IPS-18a (cell line): ENCODE results near the gene VSX2.

Experiments used
- H3K27ac ChIP-seq: one replicate; pipeline ENCODE4 v1.5.1; 2013; ENCODE audit warnings: low read length
- H3K27me3 ChIP-seq: one replicate; pipeline ENCODE4 v1.6.1; 2013; ENCODE audit warnings: mild to moderate bottlenecking, low read length; ENCODE audit not compliant: control insufficient read depth, insufficient read depth
- H3K36me3 ChIP-seq: one replicate; pipeline ENCODE4 v1.6.1; 2013; ENCODE audit warnings: low read depth, low read length; ENCODE audit not compliant: control insufficient read depth
- H3K4me1 ChIP-seq: one replicate; pipeline ENCODE4 v1.6.1; 2013; ENCODE audit warnings: low read depth, low read length; ENCODE audit not compliant: control insufficient read depth
- H3K4me3 ChIP-seq: one replicate; pipeline ENCODE4 v1.5.1; 2013; ENCODE audit warnings: low read length
- H3K9ac ChIP-seq: one replicate; pipeline ENCODE4 v1.6.1; 2013; ENCODE audit warnings: mild to moderate bottlenecking, low read length, moderate library complexity
- H3K9me3 ChIP-seq: one replicate; pipeline ENCODE4 v1.6.1; 2013; ENCODE audit warnings: low read depth, low read length; ENCODE audit not compliant: control insufficient read depth

Gene VSX2

DNA sequence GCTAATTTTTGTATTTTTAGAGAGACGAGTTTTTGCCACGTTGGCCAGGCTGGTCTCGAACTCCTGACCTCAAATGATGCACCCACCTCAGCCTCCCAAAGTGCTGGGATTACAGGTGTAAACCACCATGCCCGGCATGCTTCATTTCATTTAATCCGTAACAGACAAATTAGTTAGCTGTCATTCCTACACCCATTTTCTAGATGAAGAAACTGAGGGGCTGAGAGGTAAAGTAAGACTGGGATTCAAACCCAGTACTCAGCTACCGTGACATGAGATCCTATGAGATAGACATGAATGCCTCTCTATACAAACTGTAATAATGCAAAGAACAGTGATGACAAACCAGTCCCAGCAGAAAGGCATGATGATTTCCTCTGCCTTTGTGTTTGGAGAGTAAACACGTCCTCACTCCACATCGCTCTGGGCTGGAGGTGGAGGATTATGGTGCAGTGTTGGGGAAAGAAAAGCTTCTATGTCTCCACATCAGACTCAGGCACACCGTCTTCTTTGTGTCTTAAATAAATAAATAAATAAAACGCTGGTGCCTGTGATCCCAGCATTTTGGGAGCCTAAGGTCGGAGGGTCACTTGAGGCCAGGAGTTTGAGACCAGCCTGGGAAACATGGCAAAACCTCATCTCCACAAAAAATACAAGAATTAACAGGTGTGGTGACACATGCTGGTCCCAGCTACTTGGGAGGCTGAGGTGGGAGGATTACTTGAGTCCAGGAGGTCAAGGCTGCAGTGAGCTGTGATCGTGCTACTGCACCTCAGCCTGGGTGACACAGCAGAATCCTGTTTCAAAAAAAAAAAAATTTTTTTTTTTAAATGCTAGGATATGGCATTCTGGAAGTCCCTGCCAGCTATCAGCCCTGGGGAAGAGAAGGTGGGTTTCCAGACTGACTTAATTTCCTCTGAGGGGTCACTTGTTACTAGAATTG, 10.5 kb downstream of the VSX2 start:
- H3K36me3 ChIP-seq, result no peaks in the 10 kb centered on the region
- H3K4me3 ChIP-seq, result no peak overlapping the region
- H3K9me3 ChIP-seq, result no peaks in the 10 kb centered on the region
- H3K27me3 ChIP-seq, result peaks cover 16% of the 10 kb centered on the region
- no peaks in the 10 kb centered on the region for H3K4me1 ChIP-seq
- H3K9ac ChIP-seq, result no peak overlapping the region
- no peak overlapping the region for H3K27ac ChIP-seq

DNA sequence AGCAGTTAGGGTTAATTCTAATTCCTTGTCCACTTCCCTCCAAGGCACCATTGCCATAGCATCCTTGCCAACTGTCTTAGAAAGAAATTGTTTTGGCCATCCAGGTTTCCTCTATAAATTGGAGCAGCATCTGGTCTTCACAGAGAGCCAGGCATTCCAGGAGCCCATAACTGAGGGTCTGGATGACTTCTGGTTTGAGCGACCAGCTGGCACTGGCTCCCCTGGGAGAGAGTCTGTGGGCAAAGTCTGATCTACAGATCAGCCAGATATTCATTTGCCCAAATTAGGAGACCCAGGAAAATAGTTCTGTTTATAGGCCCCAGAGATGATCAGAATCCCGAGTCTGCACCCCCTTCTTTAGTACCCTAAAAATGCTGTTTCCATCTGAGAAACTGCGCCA, 16.0 kb downstream of the VSX2 start:
- H3K4me1 ChIP-seq, result no peaks in the 10 kb centered on the region
- H3K27ac ChIP-seq, result no peak overlapping the region
- no peak overlapping the region for H3K9ac ChIP-seq
- no peaks in the 10 kb centered on the region for H3K9me3 ChIP-seq
- H3K27me3 ChIP-seq, result peaks cover 27% of the 10 kb centered on the region
- no peaks in the 10 kb centered on the region for H3K36me3 ChIP-seq
- no peak overlapping the region for H3K4me3 ChIP-seq

DNA sequence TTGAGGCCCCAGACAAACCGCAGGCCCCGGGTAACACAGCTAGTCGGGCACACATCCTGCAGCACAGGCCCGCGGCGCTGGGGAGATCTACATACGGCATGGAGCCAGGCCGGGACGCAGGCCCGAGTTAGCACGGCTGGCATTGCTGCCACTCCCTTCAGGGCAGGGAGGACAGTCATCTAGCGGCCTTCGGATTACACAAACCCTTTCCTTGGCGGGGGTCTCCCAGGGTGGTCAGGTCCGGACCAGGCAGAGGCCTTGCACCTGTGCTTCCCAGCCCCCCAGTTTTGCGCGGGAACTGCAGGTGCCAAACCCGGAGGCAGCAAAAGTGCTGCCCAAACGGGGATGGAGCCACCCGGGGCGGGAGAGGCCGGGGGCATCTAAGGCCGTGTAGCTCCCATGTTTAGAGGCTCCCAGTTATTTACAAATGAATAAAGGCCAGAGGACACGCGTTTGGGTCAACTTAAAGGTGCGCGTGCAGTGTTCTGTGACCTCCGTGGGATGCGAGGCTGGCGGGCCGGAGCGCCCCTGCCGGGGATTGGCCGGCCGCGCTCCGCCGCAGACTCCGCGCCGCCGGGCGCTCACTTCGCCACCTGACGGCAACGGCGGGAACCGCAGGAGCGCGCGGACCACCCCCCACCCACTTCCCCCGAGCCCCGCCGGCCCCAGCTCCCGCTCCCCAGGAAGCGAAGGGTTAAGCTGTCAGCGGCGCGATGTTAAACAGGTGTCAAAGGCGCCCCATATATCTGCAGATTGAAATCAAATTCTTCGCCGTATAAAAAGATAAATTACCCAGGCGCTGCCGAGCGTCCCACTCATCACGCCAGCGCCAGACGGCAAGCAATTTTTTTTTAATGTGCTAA, 18.1 kb downstream of the VSX2 start:
- Histone ChIP-seq H3K9me3 (no peaks in the 10 kb centered on the region), H3K27me3 (peaks cover 20% of the 10 kb centered on the region), H3K4me1 (no peaks in the 10 kb centered on the region), H3K9ac (no peak overlapping the region), H3K36me3 (no peaks in the 10 kb centered on the region), H3K27ac (no peak overlapping the region), H3K4me3 (peak overlapping the region; percentile 74)

DNA sequence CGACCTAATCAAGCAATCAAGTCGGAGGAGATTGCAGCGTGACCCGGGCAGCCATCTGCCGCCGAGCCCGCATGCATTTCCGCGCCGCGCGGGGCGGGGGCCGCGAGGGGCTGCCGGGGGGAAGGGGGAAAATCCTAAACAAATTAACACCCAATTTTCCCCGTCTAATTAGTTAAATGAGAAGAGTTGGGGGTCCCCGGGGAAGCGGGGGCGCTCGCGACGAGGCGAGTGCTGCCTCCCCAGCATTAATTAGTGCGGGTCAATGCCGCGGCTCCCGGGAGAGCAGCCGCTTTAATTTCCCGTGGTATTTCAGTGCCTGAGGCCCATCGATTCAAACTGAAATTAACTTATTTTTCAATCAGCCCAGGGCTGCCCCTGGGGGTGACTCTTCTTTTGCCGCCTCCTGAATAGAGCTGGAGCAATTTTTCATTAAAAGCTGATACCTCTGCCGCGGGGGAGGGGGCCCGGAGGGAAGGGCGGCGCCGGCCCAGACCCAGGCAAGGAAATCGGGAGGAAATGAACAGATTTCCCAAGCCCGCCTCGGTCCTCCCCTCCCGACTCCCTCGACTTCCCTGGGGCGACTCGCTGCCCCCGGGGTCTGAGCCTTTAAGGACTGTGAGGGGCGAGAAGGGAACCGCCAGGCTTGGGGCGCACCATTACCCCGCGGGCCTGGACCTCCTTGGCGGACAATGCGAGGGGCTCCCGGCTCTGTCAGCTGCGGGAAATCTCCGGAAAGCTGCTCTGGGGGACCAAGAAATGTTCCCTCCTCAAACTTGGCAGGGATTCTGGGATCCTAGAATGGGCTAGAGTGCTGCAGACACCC, 18.9 kb downstream of the VSX2 start:
- H3K36me3 ChIP-seq, result no peaks in the 10 kb centered on the region
- peak overlapping the region; percentile 74 for H3K4me3 ChIP-seq
- no peaks in the 10 kb centered on the region for H3K4me1 ChIP-seq
- H3K9me3 ChIP-seq, result no peaks in the 10 kb centered on the region
- H3K27ac ChIP-seq, result no peak overlapping the region
- no peak overlapping the region for H3K9ac ChIP-seq
- H3K27me3 ChIP-seq, result peaks cover 20% of the 10 kb centered on the region

GRCh38 chr14:74258764-74259035, 19.5 kb downstream of the VSX2 start:
- Histone ChIP-seq H3K27ac (no peak overlapping the region), H3K9ac (no peak overlapping the region), H3K4me3 (peak overlapping the region; percentile 74), H3K4me1 (no peaks in the 10 kb centered on the region), H3K27me3 (peaks cover 20% of the 10 kb centered on the region), H3K9me3 (no peaks in the 10 kb centered on the region), H3K36me3 (no peaks in the 10 kb centered on the region)

- H3K4me3 ChIP-seq, result no peak overlapping the region
- H3K9me3 ChIP-seq, result no peaks in the 10 kb centered on the region
- H3K36me3 ChIP-seq, result no peaks in the 10 kb centered on the region
- no peak overlapping the region for H3K27ac ChIP-seq
- no peaks in the 10 kb centered on the region for H3K4me1 ChIP-seq
- no peak overlapping the region for H3K9ac ChIP-seq
- H3K27me3 ChIP-seq, result peaks cover 20% of the 10 kb centered on the region
Observed at GRCh38 chr14:74259513-74259912, 20.3 kb downstream of the VSX2 start.

GRCh38 chr14:74260525-74261233, 21.4 kb downstream of the VSX2 start:
- Histone ChIP-seq H3K4me3 (no peak overlapping the region), H3K27me3 (peaks cover 20% of the 10 kb centered on the region), H3K4me1 (no peaks in the 10 kb centered on the region), H3K9ac (no peak overlapping the region), H3K9me3 (no peaks in the 10 kb centered on the region), H3K27ac (no peak overlapping the region), H3K36me3 (no peaks in the 10 kb centered on the region)

DNA sequence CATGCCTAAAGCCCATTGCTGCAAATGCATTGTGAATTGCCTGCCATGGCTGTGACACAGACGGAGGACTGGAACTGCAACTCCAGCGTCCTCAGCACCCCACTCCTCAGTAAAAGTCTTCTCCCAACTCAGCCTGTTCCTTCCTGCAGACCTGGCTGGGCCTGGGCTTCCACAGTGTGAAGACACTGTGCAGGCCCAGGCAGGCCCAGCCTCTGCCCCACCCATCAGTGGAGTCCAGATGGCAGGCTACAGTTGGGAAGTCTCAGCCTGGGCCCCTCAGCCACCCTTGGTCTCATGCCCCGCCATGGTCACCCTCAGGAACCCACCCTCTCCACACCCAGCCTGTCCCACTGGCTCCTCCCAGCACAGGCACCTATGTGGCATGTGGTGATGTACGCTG, 22.0 kb downstream of the VSX2 start:
- H3K4me1 ChIP-seq, result no peaks in the 10 kb centered on the region
- no peaks in the 10 kb centered on the region for H3K9me3 ChIP-seq
- no peaks in the 10 kb centered on the region for H3K36me3 ChIP-seq
- no peak overlapping the region for H3K4me3 ChIP-seq
- H3K27ac ChIP-seq, result no peak overlapping the region
- no peak overlapping the region for H3K9ac ChIP-seq
- H3K27me3 ChIP-seq, result peaks cover 20% of the 10 kb centered on the region

DNA sequence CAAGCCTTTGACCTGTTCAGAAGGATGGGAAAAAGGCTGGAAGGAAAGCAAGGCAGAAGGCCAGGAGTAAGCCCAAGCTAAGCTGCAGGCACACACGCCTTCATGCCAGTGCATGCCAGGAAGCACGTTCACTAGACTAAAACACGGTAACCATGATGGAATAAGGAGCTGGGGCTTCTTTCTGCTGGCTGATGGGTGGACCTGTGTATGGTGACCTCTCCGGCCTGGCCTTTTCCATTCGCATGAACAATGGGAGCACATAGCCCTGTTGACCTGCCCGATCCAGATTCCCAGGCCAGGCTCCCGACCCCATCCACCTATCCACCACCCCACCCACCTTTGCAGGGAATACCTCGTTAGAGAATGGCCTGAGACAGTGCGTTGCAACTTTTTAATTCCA, 22.8 kb downstream of the VSX2 start:
- Histone ChIP-seq H3K36me3 (no peaks in the 10 kb centered on the region), H3K9me3 (no peaks in the 10 kb centered on the region), H3K4me1 (no peaks in the 10 kb centered on the region), H3K4me3 (no peak overlapping the region), H3K9ac (no peak overlapping the region), H3K27me3 (peaks cover 20% of the 10 kb centered on the region), H3K27ac (no peak overlapping the region)

DNA sequence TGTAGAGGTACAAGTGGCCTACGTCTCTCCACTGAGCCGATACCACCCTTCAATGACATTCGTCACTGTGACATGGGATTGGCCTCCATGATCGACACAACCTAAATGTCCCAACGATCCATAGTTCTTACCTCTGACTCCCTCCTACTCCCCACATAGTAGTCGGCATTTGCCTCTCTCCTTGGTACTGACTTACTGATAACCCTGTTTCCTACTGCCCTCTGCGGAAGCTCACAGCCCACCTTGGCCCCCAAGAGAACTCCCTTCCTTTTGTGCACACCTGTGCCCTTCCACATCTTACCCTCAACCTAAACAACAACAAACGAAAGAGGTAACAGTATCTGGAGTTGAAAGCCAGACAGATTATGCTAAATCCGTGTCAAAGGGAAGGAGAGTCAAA, 23.9 kb downstream of the VSX2 start:
- Histone ChIP-seq H3K4me3 (no peak overlapping the region), H3K9me3 (no peaks in the 10 kb centered on the region), H3K9ac (no peak overlapping the region), H3K27ac (no peak overlapping the region), H3K4me1 (no peaks in the 10 kb centered on the region), H3K36me3 (no peaks in the 10 kb centered on the region), H3K27me3 (peaks cover 14% of the 10 kb centered on the region)

- Histone ChIP-seq H3K27ac (no peak overlapping the region), H3K4me3 (no peak overlapping the region), H3K4me1 (no peaks in the 10 kb centered on the region), H3K9ac (no peak overlapping the region), H3K36me3 (no peaks in the 10 kb centered on the region), H3K9me3 (no peaks in the 10 kb centered on the region), H3K27me3 (peaks cover 7% of the 10 kb centered on the region)
Observed at GRCh38 chr14:74263921-74264320, 24.7 kb downstream of the VSX2 start.
